HG03280 (cell line): ENCODE measurements around the gene RANBP17.
"Not testable (repeated sequence)": the region's sequence is repeated elsewhere in the genome, so short reads cannot be mapped to it uniquely, and the experiment has no call there.

Experiments used
- ATAC-seq: cut with Tn5 transposase; IDR thresholded peaks from one replicate; pipeline ENCODE4 v1.9.1; 2021; ENCODE audit warnings: mild to moderate bottlenecking, moderate library complexity; ENCODE audit not compliant: unreplicated experiment

RANBP17 gene

GRCh38 chr5:170865622-170866021 is 3.8 kb downstream of the RANBP17 start:
- ATAC-seq = peak; percentile 56

GRCh38 chr5:170867825-170868224 is 6.0 kb downstream of the RANBP17 start:
- no peak for ATAC-seq

- not testable (repeated sequence) for ATAC-seq
These were observed 8.6 kb downstream of the RANBP17 start for GRCh38 chr5:170870390-170870789.

GRCh38 chr5:170874017-170874416 is 12.2 kb downstream of the RANBP17 start:
- ATAC-seq = no peak

GRCh38 chr5:170875811-170876210 is 14.0 kb downstream of the RANBP17 start:
- no peak for ATAC-seq

GRCh38 chr5:170880084-170880483 is 18.3 kb downstream of the RANBP17 start:
- ATAC-seq = no peak

GRCh38 chr5:170882345-170882744 is 20.5 kb downstream of the RANBP17 start:
- no peak for ATAC-seq

GRCh38 chr5:170885256-170885655 is 23.4 kb downstream of the RANBP17 start:
- ATAC-seq = no peak

GRCh38 chr5:170885809-170886208 is 24.0 kb downstream of the RANBP17 start:
- ATAC-seq = no peak

GRCh38 chr5:170886210-170886894 is 24.5 kb downstream of the RANBP17 start:
- no peak for ATAC-seq

GRCh38 chr5:170892196-170892595 is 30.4 kb downstream of the RANBP17 start:
- no peak for ATAC-seq

- no peak for ATAC-seq
These were observed 32.8 kb downstream of the RANBP17 start for GRCh38 chr5:170894665-170895064.

- no peak for ATAC-seq
These were observed 35.0 kb downstream of the RANBP17 start for GRCh38 chr5:170896779-170897178.

- no peak for ATAC-seq
These were observed 41.3 kb downstream of the RANBP17 start for GRCh38 chr5:170903075-170903474.

- no peak for ATAC-seq
These were observed 45.9 kb downstream of the RANBP17 start for GRCh38 chr5:170907758-170908157.

GRCh38 chr5:170913573-170913972 is 51.8 kb downstream of the RANBP17 start:
- ATAC-seq = no peak

- no peak for ATAC-seq
These were observed 55.3 kb downstream of the RANBP17 start for GRCh38 chr5:170917113-170917512.

GRCh38 chr5:170920196-170920595 is 58.4 kb downstream of the RANBP17 start:
- ATAC-seq = no peak

- not testable (repeated sequence) for ATAC-seq
These were observed 60.5 kb downstream of the RANBP17 start for GRCh38 chr5:170922331-170922730.

- ATAC-seq = no peak
These were observed 62.2 kb downstream of the RANBP17 start for GRCh38 chr5:170923910-170924620.

- not testable (repeated sequence) for ATAC-seq
These were observed 73.9 kb downstream of the RANBP17 start for GRCh38 chr5:170935534-170936218.

- no peak for ATAC-seq
These were observed 75.3 kb downstream of the RANBP17 start for GRCh38 chr5:170937072-170937471.
